ENCODE results near the gene PIGZ. TPM values are rescaled to one million over a fixed set of nuclear protein-coding genes. Genes with fewer than 3 reads are reported as not detected.

Gene PIGZ
- total and polyA plus RNA-seq, 9 of the 15 experiments (the other 6 are each of a cell fraction or from before 2014, with no cell fraction given): 0.15 to 1.8 (median 0.76) TPM

DNA sequence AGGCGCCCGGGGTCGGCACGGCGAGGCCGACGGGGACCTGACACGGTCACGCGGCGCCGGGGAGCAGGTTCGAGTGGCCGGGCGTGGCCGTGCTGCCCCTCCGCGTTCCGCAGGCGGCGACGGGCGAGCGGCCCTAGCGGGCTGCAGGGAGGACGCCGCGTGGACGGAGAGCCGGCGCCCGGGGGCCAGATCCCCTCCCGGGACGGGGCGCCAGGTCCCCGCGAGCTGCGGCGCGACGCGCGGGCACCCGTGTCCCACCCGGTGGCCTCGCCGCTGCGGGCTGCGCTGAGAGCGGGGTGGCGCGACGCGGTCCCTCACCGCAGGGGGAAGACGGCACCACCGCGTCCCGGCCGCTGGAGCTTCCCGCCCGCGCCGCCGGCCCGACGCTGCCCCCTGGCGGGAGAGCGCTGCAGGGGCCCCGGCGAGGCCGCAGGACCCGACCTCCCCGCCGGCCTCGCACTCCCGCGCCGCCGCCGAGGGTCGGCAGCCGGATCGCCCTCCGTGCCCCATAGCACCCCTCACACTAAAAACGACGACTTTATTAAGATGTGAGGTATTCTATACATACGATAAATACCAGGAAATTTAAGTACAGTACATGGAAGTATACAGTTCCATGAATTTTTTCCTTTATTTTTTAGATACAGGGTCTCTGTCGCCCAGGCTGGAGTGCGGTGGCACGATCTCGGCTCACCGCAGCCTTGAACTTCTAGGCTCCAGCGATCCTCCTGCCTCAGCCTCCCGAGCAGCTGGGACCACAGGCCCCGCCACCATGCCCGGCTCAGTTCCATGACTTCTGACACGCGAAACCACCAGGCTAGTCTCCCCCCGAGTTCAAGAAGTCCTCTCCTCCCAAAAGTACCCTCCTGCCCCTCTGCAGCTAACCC lies 1.3 kb upstream of the PIGZ start (continued):
- TF ChIP-seq KLF6 (CRISPR knock-in tag; IDR thresholded peaks at IDR 0.05; ENCODE audit: borderline replicate concordance): no peak
- no peak for TF ChIP-seq SREBF1 (IDR thresholded peaks at IDR 0.05; ENCODE audit: borderline replicate concordance, low read depth, low read length)
- TF ChIP-seq NFRKB (IDR thresholded peaks at IDR 0.05; ENCODE audit: low read depth): no peak
- TF ChIP-seq BRF1 (IDR thresholded peaks at IDR 0.05; ENCODE audit: borderline replicate concordance, extremely low read depth, insufficient read length): no peak
- TF ChIP-seq, protein P1, sequence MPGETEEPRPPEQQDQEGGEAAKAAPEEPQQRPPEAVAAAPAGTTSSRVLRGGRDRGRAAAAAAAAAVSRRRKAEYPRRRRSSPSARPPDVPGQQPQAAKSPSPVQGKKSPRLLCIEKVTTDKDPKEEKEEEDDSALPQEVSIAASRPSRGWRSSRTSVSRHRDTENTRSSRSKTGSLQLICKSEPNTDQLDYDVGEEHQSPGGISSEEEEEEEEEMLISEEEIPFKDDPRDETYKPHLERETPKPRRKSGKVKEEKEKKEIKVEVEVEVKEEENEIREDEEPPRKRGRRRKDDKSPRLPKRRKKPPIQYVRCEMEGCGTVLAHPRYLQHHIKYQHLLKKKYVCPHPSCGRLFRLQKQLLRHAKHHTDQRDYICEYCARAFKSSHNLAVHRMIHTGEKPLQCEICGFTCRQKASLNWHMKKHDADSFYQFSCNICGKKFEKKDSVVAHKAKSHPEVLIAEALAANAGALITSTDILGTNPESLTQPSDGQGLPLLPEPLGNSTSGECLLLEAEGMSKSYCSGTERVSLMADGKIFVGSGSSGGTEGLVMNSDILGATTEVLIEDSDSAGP (CRISPR knock-in tag; IDR thresholded peaks at IDR 0.05): no peak
- TF ChIP-seq CBX1 (IDR thresholded peaks at IDR 0.05; ENCODE audit: low read depth): no peak
- TF ChIP-seq SRF (CRISPR knock-in tag; IDR thresholded peaks at IDR 0.05): no peak
- no peak for TF ChIP-seq ZFPM2 (CRISPR knock-in tag; IDR thresholded peaks at IDR 0.05)
- TF ChIP-seq BACH1 (tag; IDR thresholded peaks at IDR 0.05): no peak
- TF ChIP-seq HDAC1 (IDR thresholded peaks at IDR 0.05): no peak
- TF ChIP-seq ZNF830 (CRISPR knock-in tag; IDR thresholded peaks at IDR 0.05): no peak
- TF ChIP-seq, protein P2, sequence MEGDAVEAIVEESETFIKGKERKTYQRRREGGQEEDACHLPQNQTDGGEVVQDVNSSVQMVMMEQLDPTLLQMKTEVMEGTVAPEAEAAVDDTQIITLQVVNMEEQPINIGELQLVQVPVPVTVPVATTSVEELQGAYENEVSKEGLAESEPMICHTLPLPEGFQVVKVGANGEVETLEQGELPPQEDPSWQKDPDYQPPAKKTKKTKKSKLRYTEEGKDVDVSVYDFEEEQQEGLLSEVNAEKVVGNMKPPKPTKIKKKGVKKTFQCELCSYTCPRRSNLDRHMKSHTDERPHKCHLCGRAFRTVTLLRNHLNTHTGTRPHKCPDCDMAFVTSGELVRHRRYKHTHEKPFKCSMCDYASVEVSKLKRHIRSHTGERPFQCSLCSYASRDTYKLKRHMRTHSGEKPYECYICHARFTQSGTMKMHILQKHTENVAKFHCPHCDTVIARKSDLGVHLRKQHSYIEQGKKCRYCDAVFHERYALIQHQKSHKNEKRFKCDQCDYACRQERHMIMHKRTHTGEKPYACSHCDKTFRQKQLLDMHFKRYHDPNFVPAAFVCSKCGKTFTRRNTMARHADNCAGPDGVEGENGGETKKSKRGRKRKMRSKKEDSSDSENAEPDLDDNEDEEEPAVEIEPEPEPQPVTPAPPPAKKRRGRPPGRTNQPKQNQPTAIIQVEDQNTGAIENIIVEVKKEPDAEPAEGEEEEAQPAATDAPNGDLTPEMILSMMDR (IDR thresholded peaks at IDR 0.05 in 2 of 3, conservative IDR thresholded peaks at IDR 0.05 in 1 of 3; ENCODE audit: insufficient read depth in 2 of 3, low read depth in 1 of 3, low read length in 3 of 3): peak; percentile 57 to 97 (median 76)
- TF ChIP-seq SMARCA5 (IDR thresholded peaks at IDR 0.05): no peak
- TF ChIP-seq, protein P3, sequence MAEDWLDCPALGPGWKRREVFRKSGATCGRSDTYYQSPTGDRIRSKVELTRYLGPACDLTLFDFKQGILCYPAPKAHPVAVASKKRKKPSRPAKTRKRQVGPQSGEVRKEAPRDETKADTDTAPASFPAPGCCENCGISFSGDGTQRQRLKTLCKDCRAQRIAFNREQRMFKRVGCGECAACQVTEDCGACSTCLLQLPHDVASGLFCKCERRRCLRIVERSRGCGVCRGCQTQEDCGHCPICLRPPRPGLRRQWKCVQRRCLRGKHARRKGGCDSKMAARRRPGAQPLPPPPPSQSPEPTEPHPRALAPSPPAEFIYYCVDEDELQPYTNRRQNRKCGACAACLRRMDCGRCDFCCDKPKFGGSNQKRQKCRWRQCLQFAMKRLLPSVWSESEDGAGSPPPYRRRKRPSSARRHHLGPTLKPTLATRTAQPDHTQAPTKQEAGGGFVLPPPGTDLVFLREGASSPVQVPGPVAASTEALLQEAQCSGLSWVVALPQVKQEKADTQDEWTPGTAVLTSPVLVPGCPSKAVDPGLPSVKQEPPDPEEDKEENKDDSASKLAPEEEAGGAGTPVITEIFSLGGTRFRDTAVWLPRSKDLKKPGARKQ (CRISPR knock-in tag; IDR thresholded peaks at IDR 0.05): 0 out of 2 replicates have a peak, but pooled peaks have one; percentile 14
- TF ChIP-seq SMARCA4 (IDR thresholded peaks at IDR 0.05): no peak
- TF ChIP-seq, protein P4, sequence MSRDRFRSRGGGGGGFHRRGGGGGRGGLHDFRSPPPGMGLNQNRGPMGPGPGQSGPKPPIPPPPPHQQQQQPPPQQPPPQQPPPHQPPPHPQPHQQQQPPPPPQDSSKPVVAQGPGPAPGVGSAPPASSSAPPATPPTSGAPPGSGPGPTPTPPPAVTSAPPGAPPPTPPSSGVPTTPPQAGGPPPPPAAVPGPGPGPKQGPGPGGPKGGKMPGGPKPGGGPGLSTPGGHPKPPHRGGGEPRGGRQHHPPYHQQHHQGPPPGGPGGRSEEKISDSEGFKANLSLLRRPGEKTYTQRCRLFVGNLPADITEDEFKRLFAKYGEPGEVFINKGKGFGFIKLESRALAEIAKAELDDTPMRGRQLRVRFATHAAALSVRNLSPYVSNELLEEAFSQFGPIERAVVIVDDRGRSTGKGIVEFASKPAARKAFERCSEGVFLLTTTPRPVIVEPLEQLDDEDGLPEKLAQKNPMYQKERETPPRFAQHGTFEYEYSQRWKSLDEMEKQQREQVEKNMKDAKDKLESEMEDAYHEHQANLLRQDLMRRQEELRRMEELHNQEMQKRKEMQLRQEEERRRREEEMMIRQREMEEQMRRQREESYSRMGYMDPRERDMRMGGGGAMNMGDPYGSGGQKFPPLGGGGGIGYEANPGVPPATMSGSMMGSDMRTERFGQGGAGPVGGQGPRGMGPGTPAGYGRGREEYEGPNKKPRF (IDR thresholded peaks at IDR 0.05; ENCODE audit: low read depth, low read length): no peak
- no peak for TF ChIP-seq CREB1 (IDR thresholded peaks at IDR 0.05)
- no peak for TF ChIP-seq CREB1 (CRISPR knock-in tag; IDR thresholded peaks at IDR 0.05)
- TF ChIP-seq TAF1 (IDR thresholded peaks at IDR 0.05; ENCODE audit: control insufficient read depth, extremely low read depth, insufficient read depth, low read length, severe bottlenecking): peak; percentile 30
- TF ChIP-seq POLR2A (conservative IDR thresholded peaks at IDR 0.05): no peak
- peak; percentile 22; the same call in 1 of the 2 replicates for TF ChIP-seq DMBX1 (CRISPR knock-in tag; IDR thresholded peaks at IDR 0.05; ENCODE audit: borderline replicate concordance)
